ENCODE measurements around the gene TADA2B. TPM values are rescaled to one million over a fixed set of nuclear protein-coding genes. Genes with fewer than 3 reads are reported as not detected.

Gene TADA2B
- 10 to 100 TPM; 11.6 to 18.2 (median 15.4) TPM for polyA plus RNA-seq (ENCODE audit: insufficient read depth in 1 of 5, insufficient read length in 5 of 5, low replicate concordance in 1 of 5)
- long read RNA-seq, donor 1, full-length matches to known transcripts, result 34 of 40 reads
- long read RNA-seq, donor 1, partial matches to known transcripts, result 6 of 40 reads
- long read RNA-seq, donor 1, other reads (novel, unspliced or antisense), result 0 of 40 reads
- long read RNA-seq, donor 2, full-length matches to known transcripts, result 6 of 6 reads
- long read RNA-seq, donor 2, partial matches to known transcripts, result 0 of 6 reads
- long read RNA-seq, donor 2, other reads (novel, unspliced or antisense), result 0 of 6 reads
- long read RNA-seq, donor 3, full-length matches to known transcripts, result 14 of 14 reads
- long read RNA-seq, donor 3, partial matches to known transcripts, result 0 of 14 reads
- long read RNA-seq, donor 3, other reads (novel, unspliced or antisense), result 0 of 14 reads
- long read RNA-seq, donor 4, full-length matches to known transcripts, result 16 of 16 reads
- long read RNA-seq, donor 4, partial matches to known transcripts, result 0 of 16 reads
- long read RNA-seq, donor 4, other reads (novel, unspliced or antisense), result 0 of 16 reads
- long read RNA-seq, donor 5, full-length matches to known transcripts, result 19 of 19 reads
- long read RNA-seq, donor 5, partial matches to known transcripts, result 0 of 19 reads
- long read RNA-seq, donor 5, other reads (novel, unspliced or antisense), result 0 of 19 reads
- long read RNA-seq, donor 6, full-length matches to known transcripts, result 14 of 14 reads
- long read RNA-seq, donor 6, partial matches to known transcripts, result 0 of 14 reads
- long read RNA-seq, donor 6, other reads (novel, unspliced or antisense), result 0 of 14 reads
- long read RNA-seq, donor 7, full-length matches to known transcripts, result 22 of 22 reads
- long read RNA-seq, donor 7, partial matches to known transcripts, result 0 of 22 reads
- long read RNA-seq, donor 7, other reads (novel, unspliced or antisense), result 0 of 22 reads
- long read RNA-seq, donor 8, full-length matches to known transcripts, result 10 of 10 reads
- long read RNA-seq, donor 8, partial matches to known transcripts, result 0 of 10 reads
- long read RNA-seq, donor 8, other reads (novel, unspliced or antisense), result 0 of 10 reads

DNA sequence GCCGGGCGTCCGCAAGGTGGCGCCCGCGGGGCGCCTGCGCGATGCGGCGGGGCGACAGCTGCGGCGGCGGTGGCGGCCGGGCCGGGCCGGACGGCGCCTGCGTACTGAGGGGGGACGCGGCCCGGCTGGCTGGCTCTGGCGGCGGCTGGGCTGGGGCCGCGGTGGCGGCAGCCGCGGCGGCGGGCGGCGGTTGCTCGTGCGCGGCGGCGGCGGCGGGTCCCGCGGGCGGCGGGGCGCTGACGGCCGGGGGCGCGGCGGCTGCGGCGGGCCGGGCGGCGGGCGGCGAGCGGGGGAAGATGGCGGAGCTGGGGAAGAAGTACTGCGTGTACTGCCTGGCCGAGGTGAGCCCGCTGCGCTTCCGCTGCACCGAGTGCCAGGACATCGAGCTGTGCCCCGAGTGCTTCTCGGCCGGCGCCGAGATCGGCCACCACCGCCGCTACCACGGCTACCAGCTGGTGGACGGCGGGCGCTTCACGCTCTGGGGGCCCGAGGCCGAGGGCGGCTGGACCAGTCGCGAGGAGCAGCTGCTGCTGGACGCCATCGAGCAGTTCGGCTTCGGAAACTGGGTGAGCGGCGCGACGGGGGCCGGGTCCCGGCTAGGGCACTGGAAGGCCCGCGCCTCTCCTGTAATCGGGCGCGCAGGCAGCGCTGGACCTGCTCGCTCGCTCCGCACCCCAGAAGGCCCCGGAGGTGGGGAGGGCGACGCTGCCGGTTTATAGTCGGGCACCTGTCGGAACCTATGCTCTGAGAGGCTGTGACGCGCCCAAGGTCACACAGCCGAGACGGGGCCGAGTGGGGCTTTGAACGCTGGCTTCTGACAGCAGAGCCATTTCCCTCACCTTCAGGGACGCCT is at the start of gene TADA2B:
Gene TADA2B (plus strand): TSS at position 89 of the 853 bp plus-strand sequence. CDS start 208 bp downstream, at position 297.
- DNase-seq, result peak; percentile 29 to 34

- DNase-seq, result no peak
These were observed 46.7 kb upstream of the TADA2B start for GRCh38 chr4:6996481-6996880.

- DNase-seq, result no peak
These were observed 43.7 kb upstream of the TADA2B start for GRCh38 chr4:6999172-7000086.

DNA sequence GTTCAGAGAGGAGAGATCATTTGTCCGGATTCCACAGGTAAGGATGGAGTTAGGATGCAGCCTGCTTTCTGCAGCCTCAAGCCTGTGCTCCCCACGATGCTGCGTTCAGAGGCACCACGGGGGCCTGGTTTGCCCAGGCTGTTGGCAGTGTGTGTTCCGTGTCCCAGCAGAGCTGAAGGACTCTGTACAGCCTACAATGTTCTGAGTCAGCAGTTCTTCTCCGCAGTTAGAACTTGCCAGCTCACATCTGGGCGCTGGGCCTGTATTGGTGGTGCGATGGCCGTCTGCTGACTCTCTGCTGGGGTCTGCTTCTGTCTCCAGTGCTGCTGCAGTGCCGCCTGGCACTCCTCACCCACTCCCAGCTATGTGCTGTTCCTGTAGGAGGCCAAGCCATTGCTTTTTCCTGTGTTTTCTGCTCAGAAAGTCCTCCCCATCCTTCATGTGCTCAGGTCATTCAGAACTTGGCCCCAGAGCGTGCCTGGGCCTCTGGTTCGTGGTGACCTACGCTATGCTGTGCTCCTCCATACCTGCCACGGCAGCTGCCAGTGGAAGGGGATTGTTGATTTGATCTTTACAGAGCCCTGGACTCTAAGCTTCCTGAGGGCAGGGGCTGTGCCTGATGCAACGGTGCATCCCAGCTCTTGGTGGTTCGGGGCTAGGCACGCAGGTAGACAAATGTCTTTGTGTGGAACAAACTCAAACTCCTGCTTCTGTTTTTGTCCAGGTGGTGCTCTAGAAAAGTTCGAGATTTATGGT is 42.6 kb upstream of the TADA2B start:
- DNase-seq, result no peak

DNA sequence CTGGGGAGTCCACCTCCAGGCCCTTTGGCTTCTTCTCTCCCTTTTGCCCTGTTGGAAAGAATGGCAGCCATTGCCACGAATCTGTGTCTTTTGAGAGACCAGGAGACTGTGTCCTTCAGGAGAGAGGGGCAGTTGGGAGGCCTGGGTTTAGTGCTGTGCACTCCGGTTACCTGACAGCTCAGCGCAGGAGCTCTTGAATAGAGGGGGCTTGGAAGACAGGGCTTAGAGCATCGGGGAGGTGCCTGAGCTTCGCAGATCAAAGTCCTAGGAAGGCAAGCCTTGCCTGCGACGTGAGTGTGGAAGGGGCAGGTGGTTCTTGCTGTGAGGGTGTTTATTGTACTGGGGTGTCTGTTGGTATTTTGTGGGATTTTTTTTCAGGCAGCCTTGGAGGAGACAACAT is 41.9 kb upstream of the TADA2B start:
- DNase-seq, result no peak

DNA sequence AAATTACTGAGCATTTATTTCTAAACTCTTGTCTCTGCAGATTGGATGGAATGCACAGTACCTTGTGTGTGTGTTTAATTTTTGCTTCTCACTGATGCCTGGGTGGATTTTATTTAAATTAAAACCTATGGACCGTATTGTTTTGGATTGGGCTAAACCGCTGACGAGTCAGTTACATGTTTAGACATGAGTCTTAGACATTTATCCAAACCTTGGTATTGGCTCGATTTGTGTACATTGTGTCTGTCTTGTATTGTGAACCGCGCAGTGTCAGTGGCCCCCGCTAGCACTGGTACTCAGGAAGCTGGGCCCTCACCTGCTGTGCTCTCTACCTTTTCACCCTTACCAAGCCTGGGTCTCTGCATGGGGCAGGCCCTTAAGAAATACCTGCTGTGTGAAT is 40.8 kb upstream of the TADA2B start:
- no peak for DNase-seq

DNA sequence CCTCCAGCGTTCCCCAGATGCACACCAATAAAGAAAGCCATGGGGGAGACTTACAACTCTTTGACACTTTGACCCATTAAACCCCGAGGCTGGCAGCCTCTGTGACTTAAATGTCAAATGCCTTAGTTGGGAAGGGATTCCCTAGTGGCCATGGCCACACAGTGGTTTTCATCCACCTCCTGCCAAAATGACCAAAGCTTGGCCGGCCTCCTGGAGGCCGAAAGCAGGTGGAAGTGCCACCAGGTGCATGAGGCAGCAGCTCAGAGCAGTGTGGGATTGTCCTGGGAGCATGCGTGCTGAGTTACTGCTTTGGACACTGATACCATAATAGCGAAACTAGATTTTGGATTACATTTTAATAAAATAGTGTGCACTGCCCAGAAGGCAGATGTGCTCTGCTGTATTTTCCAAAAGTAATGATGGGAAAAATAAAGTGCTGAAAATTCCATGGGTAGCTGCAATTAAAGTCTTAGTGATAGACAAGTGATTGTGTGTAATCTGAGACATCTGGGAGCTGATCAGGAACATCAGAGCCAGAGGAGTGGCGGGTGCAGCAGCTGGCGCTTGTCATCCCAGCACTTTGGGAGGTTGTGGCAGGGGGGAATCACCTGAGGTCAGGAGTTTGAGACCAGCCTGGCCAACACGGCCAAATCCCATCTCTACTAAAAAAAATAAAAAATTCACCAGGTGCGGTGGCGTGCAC is 39.8 kb upstream of the TADA2B start:
- DNase-seq, result no peak

GRCh38 chr4:7003879-7004240 is 39.3 kb upstream of the TADA2B start:
- no peak for DNase-seq

- DNase-seq, result no peak
These were observed 38.8 kb upstream of the TADA2B start for GRCh38 chr4:7004331-7004730.

- DNase-seq, result no peak
These were observed 37.6 kb upstream of the TADA2B start for GRCh38 chr4:7005571-7005970.

- DNase-seq, result no peak
These were observed 36.8 kb upstream of the TADA2B start for GRCh38 chr4:7006411-7006810.

- no peak for DNase-seq
These were observed 35.8 kb upstream of the TADA2B start for GRCh38 chr4:7007142-7007907.

GRCh38 chr4:7007944-7008343 is 35.2 kb upstream of the TADA2B start:
- DNase-seq, result no peak

DNA sequence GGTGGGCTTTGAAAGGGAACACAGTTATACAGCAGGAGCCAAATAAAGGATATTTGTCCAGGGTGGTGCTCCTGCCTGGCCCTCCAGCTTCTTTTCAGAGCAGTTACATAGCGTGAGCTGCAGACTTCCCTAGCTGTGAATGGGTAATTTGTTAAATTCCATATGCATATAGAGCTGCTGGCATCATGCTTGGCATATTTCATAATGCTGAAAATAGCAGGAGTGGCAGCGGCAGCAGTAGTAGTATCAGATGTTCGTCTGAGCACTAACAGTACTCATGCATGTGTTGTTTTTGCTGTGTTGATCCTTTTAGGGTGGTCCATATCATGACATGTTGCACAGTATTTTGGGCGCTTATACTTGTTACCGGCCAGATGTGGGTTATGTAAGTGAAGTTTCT is 33.6 kb upstream of the TADA2B start:
- no peak for DNase-seq

- no peak for DNase-seq
These were observed 30.0 kb upstream of the TADA2B start for GRCh38 chr4:7013175-7013574.

GRCh38 chr4:7014815-7015214 is 28.4 kb upstream of the TADA2B start:
- no peak for DNase-seq

GRCh38 chr4:7015383-7016035 is 27.7 kb upstream of the TADA2B start:
- DNase-seq, result no peak

DNA sequence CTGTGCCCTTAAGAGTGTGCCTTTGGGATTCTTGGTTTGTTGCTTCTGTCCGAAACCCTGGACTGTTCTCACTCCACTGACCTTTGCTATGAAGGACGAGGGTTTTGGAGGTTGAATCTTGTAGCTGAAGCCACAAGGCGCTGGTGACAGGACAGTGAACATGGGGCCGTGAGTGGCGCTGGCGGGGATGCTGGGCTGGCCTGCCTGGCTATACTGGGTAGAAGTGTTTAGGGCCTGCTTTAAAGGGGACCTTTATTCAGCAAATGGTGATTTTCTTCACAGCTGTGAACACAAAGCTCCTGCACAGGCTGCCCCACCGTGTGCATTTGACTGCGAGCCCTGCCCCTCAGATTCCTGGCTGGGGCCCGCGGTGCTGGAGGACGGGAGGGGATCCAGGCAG is 27.1 kb upstream of the TADA2B start:
- no peak for DNase-seq

All from right lung (tissue), 10 donors.